Erythroblast (primary cell): ENCODE measurements around the gene FRMD5.

Experiments used
- GATA1 ChIP-seq: IDR thresholded peaks from 2 replicates; pipeline ENCODE4 v1.6.1; 2011; ENCODE audit warnings: low read depth, mild to moderate bottlenecking, control low read depth, low read length, moderate library complexity
- POLR2A ChIP-seq: IDR thresholded peaks from 2 replicates; pipeline ENCODE4 v1.6.1; 2011; ENCODE audit warnings: mild to moderate bottlenecking, low read length

GRCh38 chr15:43942194-43942593 lies 252.9 kb downstream of the FRMD5 start:
- TF ChIP-seq POLR2A (no peak), GATA1 (no peak)
